Mesenchymal stem cell (in vitro differentiated cells and primary cell): ENCODE measurements around the gene FRMPD4.

Experiments
- DNase-seq: peaks from one replicate; pipeline ENCODE4 v3.0.0-alpha.2; 2013
- H2AFZ ChIP-seq: one replicate; pipeline ENCODE4 v1.6.1; 2013; ENCODE audit warnings: low read depth, mild to moderate bottlenecking, control low read depth, inconsistent platforms, low read length, moderate library complexity
- H2AK5ac ChIP-seq: 2 replicates; pipeline ENCODE4 v1.6.1; 2013; ENCODE audit warnings: low read length, moderate library complexity, mild to moderate bottlenecking, inconsistent platforms; ENCODE audit not compliant: severe bottlenecking
- H2BK120ac ChIP-seq: one replicate; pipeline ENCODE4 v1.6.1; 2013; ENCODE audit warnings: low read depth, mild to moderate bottlenecking, inconsistent platforms, low read length, moderate library complexity
- H2BK12ac ChIP-seq, 2 experiments: one replicate each; pipeline ENCODE4 v1.6.1; 2013; ENCODE audit warnings: inconsistent platforms in 2 of 2, low read length in 2 of 2, mild to moderate bottlenecking in 2 of 2, moderate library complexity in 2 of 2, control low read depth in 1 of 2
- H2BK15ac ChIP-seq: one replicate; pipeline ENCODE4 v1.6.1; 2013; ENCODE audit warnings: mild to moderate bottlenecking, low read depth, inconsistent platforms; ENCODE audit not compliant: poor library complexity, severe bottlenecking
- H2BK5ac ChIP-seq: 2 replicates; pipeline ENCODE4 v1.6.1; 2013; ENCODE audit warnings: low read depth, mild to moderate bottlenecking, low read length, control low read depth, inconsistent platforms; ENCODE audit not compliant: poor library complexity, severe bottlenecking
- H3K14ac ChIP-seq, 2 experiments: one replicate each; pipeline ENCODE4 v1.6.1; 2013; ENCODE audit warnings: inconsistent platforms in 2 of 2, low read length in 2 of 2, control low read depth in 1 of 2, mild to moderate bottlenecking in 1 of 2, moderate library complexity in 1 of 2
- H3K18ac ChIP-seq, 2 experiments: one replicate each; pipeline ENCODE4 v1.6.1; 2013; ENCODE audit warnings: inconsistent platforms in 2 of 2, low read length in 2 of 2, control low read depth in 1 of 2, low read depth in 1 of 2, mild to moderate bottlenecking in 1 of 2
- H3K23ac ChIP-seq, 2 experiments: one replicate each; pipeline ENCODE4 v1.6.1; 2013; ENCODE audit warnings: inconsistent platforms in 2 of 2, low read length in 2 of 2, mild to moderate bottlenecking in 2 of 2, moderate library complexity in 2 of 2, control low read depth in 1 of 2
- H3K27ac ChIP-seq: 2 replicates; pipeline ENCODE4 v1.5.1; 2013; ENCODE audit warnings: mild to moderate bottlenecking, moderate library complexity, low read length, control low read depth, inconsistent platforms; ENCODE audit not compliant: poor library complexity, severe bottlenecking
- H3K27me3 ChIP-seq, 2 experiments: 2 replicates each; pipeline versions ENCODE4 v1.6.1 to v1.7.0; 2013; ENCODE audit warnings: low read length in 2 of 2, mild to moderate bottlenecking in 2 of 2, moderate library complexity in 2 of 2, control low read depth in 1 of 2, inconsistent platforms in 1 of 2; ENCODE audit not compliant: control insufficient read depth in 1 of 2, insufficient read depth in 1 of 2
- H3K36me3 ChIP-seq, 2 experiments: 2 replicates each; pipeline versions ENCODE4 v1.6.1 to v1.7.0; 2013; ENCODE audit warnings: low read length in 2 of 2, control low read depth in 1 of 2, inconsistent platforms in 1 of 2, low read depth in 1 of 2, mild to moderate bottlenecking in 1 of 2; ENCODE audit not compliant: insufficient read depth in 2 of 2, control insufficient read depth in 1 of 2
- H3K4ac ChIP-seq, 2 experiments: one replicate each; pipeline ENCODE4 v1.6.1; 2013; ENCODE audit warnings: inconsistent platforms in 2 of 2, low read length in 2 of 2, mild to moderate bottlenecking in 2 of 2, moderate library complexity in 2 of 2, control low read depth in 1 of 2, low read depth in 1 of 2
- H3K4me1 ChIP-seq: 2 replicates; pipeline ENCODE4 v1.6.1; 2013; ENCODE audit warnings: low read depth, low read length, control low read depth; ENCODE audit not compliant: control insufficient read depth, insufficient read depth
- H3K4me2 ChIP-seq: 2 replicates; pipeline ENCODE4 v1.6.1; 2013; ENCODE audit warnings: low read length, mild to moderate bottlenecking, inconsistent platforms; ENCODE audit not compliant: poor library complexity, severe bottlenecking
- H3K4me3 ChIP-seq, 2 experiments: 2 replicates each; pipeline versions ENCODE4 v1.5.1 to v1.7.0; 2013; ENCODE audit warnings: low read length in 2 of 2, mild to moderate bottlenecking in 2 of 2, control low read depth in 1 of 2, low read depth in 1 of 2; ENCODE audit not compliant: insufficient read depth in 1 of 2
- H3K79me1 ChIP-seq: replicated peaks from 2 replicates; pipeline ENCODE4 v1.6.1; 2013; ENCODE audit warnings: mild to moderate bottlenecking, control low read depth, low read length, inconsistent platforms; ENCODE audit not compliant: poor library complexity, severe bottlenecking
- H3K9ac ChIP-seq: 2 replicates; pipeline ENCODE4 v1.7.0; 2013; ENCODE audit warnings: mild to moderate bottlenecking, low read length, moderate library complexity
- H3K9me3 ChIP-seq: 2 replicates; pipeline ENCODE4 v1.7.0; 2013; ENCODE audit warnings: mild to moderate bottlenecking, low read length; ENCODE audit not compliant: control insufficient read depth
- H4K8ac ChIP-seq: one replicate; pipeline ENCODE4 v1.6.1; 2013; ENCODE audit warnings: inconsistent platforms, mild to moderate bottlenecking, low read length, moderate library complexity
- H4K91ac ChIP-seq: one replicate; pipeline ENCODE4 v1.6.1; 2013; ENCODE audit warnings: mild to moderate bottlenecking, low read length, inconsistent platforms
- WGBS: methylation state at CpG from one replicate; pipeline ENCODE4 v1.1.7; 2013; ENCODE audit warnings: mixed read lengths; 5-methylcytosine and 5-hydroxymethylcytosine counted together

FRMPD4 gene

GRCh38 chrX:12419591-12419990 lies 281.3 kb downstream of the FRMPD4 start:
- Histone ChIP-seq H2BK15ac (no peak overlapping the region), H3K9me3 (no peaks in the 10 kb centered on the region), H2BK5ac (no peak overlapping the region), H3K27me3 (no peaks in the 10 kb centered on the region), H2AFZ (no peak overlapping the region), H4K91ac (no peak overlapping the region), H3K23ac (no peak overlapping the region), H2BK120ac (no peak overlapping the region), H3K4me3 (no peak overlapping the region), H3K36me3 (no peaks in the 10 kb centered on the region), H3K4me1 (no peaks in the 10 kb centered on the region), H3K18ac (no peak overlapping the region), H3K9ac (no peak overlapping the region), H2AK5ac (no peak overlapping the region), H3K79me1 (no peaks in the 10 kb centered on the region), H2BK12ac (no peak overlapping the region), H3K4ac (no peak overlapping the region), H4K8ac (no peak overlapping the region), H3K4me2 (no peak overlapping the region), H3K14ac (no peak overlapping the region), H3K27ac (no peak overlapping the region)
- no peak for DNase-seq
- 78% methylated on average over 4 of the region's 4 CpGs for WGBS

GRCh38 chrX:12421918-12422317 lies 283.6 kb downstream of the FRMPD4 start:
- H4K8ac ChIP-seq: no peak overlapping the region
- no peak overlapping the region for H3K4me3 ChIP-seq
- H2BK15ac ChIP-seq: no peak overlapping the region
- H2AK5ac ChIP-seq: no peak overlapping the region
- H3K9me3 ChIP-seq: no peaks in the 10 kb centered on the region
- H3K27ac ChIP-seq: no peak overlapping the region
- no peak overlapping the region for H3K4ac ChIP-seq
- no peaks in the 10 kb centered on the region for H3K36me3 ChIP-seq
- no peak overlapping the region for H3K4me2 ChIP-seq
- WGBS: 0% methylated on average over 1 of the region's 5 CpGs
- no peak overlapping the region for H3K23ac ChIP-seq
- H2AFZ ChIP-seq: no peak overlapping the region
- H2BK120ac ChIP-seq: no peak overlapping the region
- H3K27me3 ChIP-seq: no peaks in the 10 kb centered on the region
- H3K18ac ChIP-seq: no peak overlapping the region
- no peak overlapping the region for H3K14ac ChIP-seq
- H3K9ac ChIP-seq: no peak overlapping the region
- H3K4me1 ChIP-seq: no peaks in the 10 kb centered on the region
- H2BK12ac ChIP-seq: no peak overlapping the region
- H4K91ac ChIP-seq: no peak overlapping the region
- no peaks in the 10 kb centered on the region for H3K79me1 ChIP-seq
- H2BK5ac ChIP-seq: no peak overlapping the region
- no peak for DNase-seq

GRCh38 chrX:12423346-12423745 lies 285.1 kb downstream of the FRMPD4 start:
- no peak overlapping the region for H3K9ac ChIP-seq
- H3K27ac ChIP-seq: no peak overlapping the region
- H3K4me2 ChIP-seq: no peak overlapping the region
- no peaks in the 10 kb centered on the region for H3K4me1 ChIP-seq
- H3K36me3 ChIP-seq: no peaks in the 10 kb centered on the region
- no peak overlapping the region for H3K23ac ChIP-seq
- no peak overlapping the region for H3K4me3 ChIP-seq
- no peak overlapping the region for H3K18ac ChIP-seq
- no peaks in the 10 kb centered on the region for H3K79me1 ChIP-seq
- no peak overlapping the region for H2AK5ac ChIP-seq
- H3K14ac ChIP-seq: no peak overlapping the region
- no peak overlapping the region for H2BK5ac ChIP-seq
- H2AFZ ChIP-seq: no peak overlapping the region
- no peak overlapping the region for H2BK12ac ChIP-seq
- H3K27me3 ChIP-seq: no peaks in the 10 kb centered on the region
- no peak overlapping the region for H4K91ac ChIP-seq
- 100% methylated on average over 1 of the region's 1 CpG for WGBS
- H2BK120ac ChIP-seq: no peak overlapping the region
- no peak overlapping the region for H2BK15ac ChIP-seq
- no peak overlapping the region for H4K8ac ChIP-seq
- DNase-seq: no peak
- no peaks in the 10 kb centered on the region for H3K9me3 ChIP-seq
- no peak overlapping the region for H3K4ac ChIP-seq

GRCh38 chrX:12425496-12425895 lies 287.2 kb downstream of the FRMPD4 start:
- Histone ChIP-seq H3K23ac (no peak overlapping the region), H3K27me3 (no peaks in the 10 kb centered on the region), H3K4me1 (no peaks in the 10 kb centered on the region), H3K4me2 (no peak overlapping the region), H2AK5ac (no peak overlapping the region), H2BK15ac (no peak overlapping the region), H2BK5ac (no peak overlapping the region), H3K4ac (no peak overlapping the region), H3K36me3 (no peaks in the 10 kb centered on the region), H3K27ac (no peak overlapping the region), H3K9ac (no peak overlapping the region), H3K79me1 (no peaks in the 10 kb centered on the region), H4K8ac (no peak overlapping the region), H3K18ac (no peak overlapping the region), H3K9me3 (no peaks in the 10 kb centered on the region), H3K4me3 (no peak overlapping the region), H2BK120ac (no peak overlapping the region), H4K91ac (no peak overlapping the region), H2AFZ (no peak overlapping the region), H3K14ac (no peak overlapping the region), H2BK12ac (no peak overlapping the region)
- WGBS: 96% methylated on average over 3 of the region's 4 CpGs
- no peak for DNase-seq
